GM18870 (cell line): Measurements from ENCODE around the gene PGC.

Experiments used
- ATAC-seq: cut with Tn5 transposase; IDR thresholded peaks from one replicate; pipeline ENCODE4 v1.9.1; 2021; ENCODE audit warnings: moderate library complexity; ENCODE audit not compliant: unreplicated experiment

PGC gene

GRCh38 chr6:41747256-41748101, at the start of gene PGC:
Gene PGC (minus strand): TSS chr6:41747397. CDS start chr6:41747334, 63 bp downstream.
- no peak for ATAC-seq

DNA sequence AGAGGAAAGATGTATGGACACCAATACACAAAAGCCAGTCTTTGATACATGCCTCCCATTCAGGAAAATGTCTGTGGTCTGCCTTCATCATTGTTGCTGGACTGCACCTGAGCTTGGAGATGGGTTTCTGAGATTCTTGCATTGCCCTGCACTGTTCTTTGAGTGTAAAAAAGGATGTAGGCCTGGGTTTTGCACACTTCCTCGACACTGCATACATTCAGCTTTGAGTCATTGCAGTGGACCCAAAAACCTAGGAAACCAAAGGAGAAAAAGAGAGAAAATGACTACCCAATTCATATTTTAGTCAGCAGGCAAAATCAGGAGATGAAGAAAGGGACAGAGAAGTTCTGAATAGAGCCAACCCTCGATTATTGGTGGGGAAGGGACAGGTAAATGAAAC, 49.3 kb upstream of the PGC start:
- ATAC-seq: no peak

DNA sequence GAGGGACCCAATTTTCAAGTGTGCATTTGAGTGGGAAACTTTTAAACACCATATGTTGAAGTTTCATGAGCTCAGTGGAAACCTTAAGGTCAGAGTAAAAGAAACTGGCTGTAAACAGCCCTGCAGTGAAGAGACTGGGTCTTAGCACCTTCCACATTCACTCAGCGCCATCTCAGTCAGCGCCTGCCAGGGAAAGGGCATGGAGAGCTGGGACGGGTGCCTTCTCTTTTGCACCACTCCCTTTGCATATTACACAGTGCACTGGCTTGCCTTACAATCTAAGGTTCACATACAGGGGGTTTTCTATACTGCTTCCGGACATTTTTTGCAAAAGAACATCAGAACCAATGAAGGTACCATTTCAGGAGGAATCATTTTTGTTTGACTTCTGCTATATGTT, 44.8 kb upstream of the PGC start:
- no peak for ATAC-seq

DNA sequence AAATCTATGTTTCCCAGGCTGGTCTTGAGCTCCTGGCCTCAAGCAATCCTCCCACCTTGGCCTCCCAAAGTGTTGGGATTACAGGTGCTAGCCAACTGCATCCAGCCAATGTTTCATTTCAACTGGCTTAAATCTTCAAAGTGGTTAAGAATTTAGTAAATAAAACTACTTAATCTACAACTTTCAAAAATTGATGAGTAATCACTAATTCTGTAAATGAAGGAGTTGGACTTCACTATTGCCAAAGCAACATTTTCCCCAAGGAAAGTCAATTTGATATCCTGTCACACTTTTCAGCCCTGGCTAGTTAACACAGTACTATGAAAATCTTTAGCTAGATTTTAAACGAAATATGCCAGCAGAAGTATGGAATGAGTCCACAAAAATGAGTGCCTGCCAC, 44.1 kb upstream of the PGC start:
- ATAC-seq: no peak

DNA sequence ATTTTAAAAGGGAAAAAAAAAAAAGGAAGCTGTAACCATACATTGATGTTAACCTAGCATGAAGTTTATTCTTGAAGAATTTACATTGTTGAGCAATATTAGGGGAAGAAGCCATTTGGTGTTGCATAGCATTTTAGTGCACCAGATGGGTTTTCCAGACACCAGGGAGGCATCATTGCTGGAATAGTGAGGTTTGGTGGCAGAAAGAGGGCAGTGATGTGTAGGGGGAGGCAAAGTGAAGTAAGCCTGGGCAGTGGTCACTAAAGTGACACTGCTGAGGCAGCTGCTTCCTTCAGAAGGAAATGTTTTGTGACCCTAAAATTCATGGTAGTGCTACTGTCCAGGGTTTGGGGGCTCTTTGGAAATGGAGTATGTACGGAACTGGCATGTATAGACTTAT, 42.8 kb upstream of the PGC start:
- no peak for ATAC-seq

GRCh38 chr6:41789390-41789724, 42.2 kb upstream of the PGC start:
- ATAC-seq: no peak

GRCh38 chr6:41787219-41787917, 40.2 kb upstream of the PGC start, which contains the start of gene TOMM6:
Gene TOMM6 (plus strand): TSS chr6:41787694. CDS start chr6:41787698, 4 bp downstream.
- peak; percentile 77 for ATAC-seq

GRCh38 chr6:41786451-41787218, 39.4 kb upstream of the PGC start:
- no peak for ATAC-seq

DNA sequence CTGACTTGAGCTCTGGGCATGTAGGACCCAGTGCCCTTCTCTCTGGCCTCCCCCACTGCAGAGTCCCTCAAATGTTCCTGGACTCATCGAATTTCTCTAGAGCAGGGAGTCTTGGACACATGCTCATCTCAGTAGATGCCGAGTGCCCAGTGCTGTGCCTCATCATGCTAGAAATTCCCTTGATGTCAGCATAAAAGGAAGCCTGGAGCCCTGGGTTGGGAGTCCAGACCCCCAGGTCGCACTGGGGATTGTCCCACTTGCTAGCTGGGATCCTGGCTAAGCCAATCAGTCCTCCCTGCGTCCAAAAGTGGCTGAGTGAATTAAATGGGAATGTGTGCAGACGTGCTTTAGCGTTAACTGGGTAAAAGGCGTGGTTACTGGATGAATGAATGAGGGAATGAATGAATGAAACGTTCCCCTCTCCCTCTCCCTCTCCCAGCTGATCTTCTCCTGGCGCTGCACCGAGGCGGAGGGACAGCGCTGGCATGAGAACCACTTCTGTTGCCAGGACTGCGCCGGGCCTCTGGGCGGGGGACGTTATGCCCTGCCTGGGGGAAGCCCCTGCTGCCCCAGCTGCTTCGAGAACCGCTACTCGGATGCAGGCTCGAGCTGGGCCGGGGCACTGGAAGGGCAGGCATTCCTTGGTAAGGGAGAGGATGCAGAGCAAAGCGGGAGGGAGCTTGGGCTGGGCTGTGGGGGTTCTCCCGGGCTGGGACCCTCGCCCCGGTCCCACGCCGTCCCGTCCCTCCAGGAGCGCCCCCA, 38.7 kb upstream of the PGC start:
- ATAC-seq: no peak

DNA sequence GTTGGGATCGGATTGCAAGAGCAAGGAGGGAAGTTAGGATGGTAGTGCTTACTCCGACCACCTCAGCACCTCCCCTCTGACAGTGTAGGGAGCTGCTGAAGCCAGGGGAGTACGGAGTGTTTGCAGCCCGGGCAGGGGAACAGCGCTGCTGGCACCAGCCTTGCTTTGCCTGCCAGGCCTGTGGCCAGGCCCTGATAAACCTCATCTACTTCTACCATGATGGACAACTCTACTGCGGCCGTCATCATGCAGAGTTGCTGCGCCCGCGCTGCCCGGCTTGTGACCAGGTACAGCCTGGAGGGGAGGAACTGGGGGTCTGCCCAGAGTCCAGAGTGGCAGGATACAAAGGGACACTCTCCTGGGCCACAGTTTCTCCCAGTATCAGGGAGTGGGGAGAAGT, 38.1 kb upstream of the PGC start:
- ATAC-seq: no peak

DNA sequence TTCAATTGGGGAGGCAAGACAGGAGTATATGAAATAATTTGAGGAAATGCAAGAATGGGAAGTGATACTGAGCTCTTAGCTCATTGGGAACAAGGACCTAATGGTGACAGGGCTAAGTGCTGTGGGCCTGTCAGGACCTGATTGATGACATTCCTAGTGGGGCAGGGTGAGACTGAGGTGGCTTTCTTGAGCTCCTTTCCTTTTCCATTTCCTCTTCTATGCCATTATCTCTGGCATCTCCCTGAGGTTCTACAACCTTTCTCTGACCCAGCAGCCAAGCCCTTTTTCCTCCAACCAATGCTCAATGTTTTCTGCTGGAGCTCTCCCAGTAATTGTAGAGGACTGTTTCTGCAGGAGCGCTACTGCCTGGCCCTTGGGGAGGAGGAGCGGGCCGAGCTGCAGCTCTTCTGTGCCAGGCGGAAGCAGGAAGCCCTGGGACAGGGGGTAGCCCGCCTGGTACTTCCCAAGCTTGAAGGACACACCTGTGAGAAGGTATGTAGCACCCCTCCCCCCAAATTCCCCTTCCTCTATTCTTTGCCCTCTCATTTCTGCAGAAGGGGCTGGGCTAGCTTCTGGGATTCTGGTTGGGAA, 37.5 kb upstream of the PGC start:
- no peak for ATAC-seq

DNA sequence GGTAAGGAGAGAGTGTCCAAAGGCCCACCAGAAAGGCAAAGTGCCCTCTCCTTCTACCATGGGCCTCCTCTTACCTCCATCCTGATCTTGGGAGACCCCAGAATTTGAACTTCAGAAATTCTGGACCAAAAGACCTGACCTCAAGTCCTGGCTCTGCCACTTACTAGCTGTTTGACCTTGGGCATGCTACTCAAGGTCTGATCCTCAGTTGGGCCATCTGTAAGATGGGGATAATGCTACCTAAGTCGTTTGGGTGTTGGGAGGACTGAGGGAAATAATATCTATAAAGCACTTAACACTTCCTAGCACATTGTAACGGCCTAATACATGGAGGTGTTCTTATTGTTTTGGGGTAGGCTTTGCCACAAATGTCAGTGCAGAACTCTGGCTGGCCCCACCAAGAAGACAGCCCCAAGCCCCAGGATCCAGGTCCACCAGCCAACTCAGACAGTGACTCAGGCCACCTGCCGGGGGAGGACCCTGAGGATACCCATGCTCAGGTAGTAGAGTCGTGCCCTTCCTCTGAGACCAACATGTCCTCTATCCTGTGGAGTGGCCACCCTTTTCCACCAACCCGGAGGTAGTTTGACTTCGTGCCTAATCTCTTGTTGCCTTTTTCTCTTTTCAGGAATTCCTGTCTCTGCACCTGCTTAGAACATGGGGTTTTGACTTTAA, 36.0 kb upstream of the PGC start:
- no peak for ATAC-seq

DNA sequence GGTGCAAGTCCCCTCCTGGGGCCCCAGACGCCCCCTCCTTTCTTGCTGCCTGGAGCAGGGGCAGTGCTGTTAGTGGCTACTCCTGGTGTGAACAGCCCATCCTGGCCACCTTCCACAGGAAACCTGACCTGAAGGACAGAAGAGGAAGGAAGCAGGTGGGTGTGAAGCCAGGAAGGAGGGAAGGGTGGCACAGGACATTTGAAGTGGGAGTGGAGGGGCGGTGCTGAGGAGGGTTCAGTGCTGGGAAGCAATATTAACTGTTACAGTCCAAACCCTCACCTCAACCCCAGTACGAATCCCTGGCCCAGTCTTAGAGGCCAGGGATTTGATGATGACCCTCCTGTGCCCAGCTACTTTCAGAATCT, 34.2 kb upstream of the PGC start:
- no peak for ATAC-seq

- ATAC-seq: no peak
Observed at GRCh38 chr6:41780551-41781365, 33.6 kb upstream of the PGC start, which contains the start of gene PRICKLE4. Gene PRICKLE4 (plus strand): TSS chr6:41780782. CDS start chr6:41783474, 2,692 bp downstream.

DNA sequence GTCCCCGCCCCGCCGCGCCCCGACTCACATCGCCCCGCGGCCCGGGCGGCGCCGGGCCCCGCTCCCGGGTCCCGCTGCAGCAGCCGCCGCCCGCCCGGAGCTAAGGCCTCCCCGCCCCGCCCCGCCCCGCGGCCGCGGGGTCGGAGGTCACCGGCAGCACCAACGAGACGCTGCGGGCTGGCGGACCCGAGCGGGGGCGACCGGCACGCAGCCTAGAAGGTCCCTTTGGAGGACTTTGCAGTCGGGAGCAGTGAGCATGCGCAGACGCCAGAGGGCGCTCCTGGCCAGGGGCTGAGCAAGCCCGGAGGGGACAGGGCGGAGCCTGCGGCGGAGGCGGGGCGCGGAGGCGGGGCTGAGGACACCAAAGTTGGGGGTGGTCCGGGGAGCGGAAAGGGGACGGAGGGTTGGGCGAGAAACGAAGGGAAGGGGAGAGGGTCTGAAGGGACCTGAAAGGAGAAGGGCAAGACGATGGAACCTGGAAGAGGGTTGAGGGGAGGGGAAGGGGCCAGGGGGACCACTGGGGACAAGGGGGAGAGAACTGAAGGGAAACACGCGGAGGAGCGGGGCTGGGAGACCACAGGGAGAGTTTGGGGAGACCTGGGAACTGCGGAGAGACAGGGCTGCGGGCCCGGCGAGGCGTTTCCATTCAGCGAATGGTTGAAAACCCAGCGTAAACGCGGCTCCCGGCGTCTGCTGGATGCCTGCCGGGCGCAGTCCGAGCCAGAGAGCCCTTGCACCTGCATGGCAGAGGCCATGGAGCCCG, 32.8 kb upstream of the PGC start, which contains the start of gene FRS3:
FRS3 (minus strand) TSS at position 113 of the 763 bp plus-strand sequence. CDS start 2,913 bp downstream, outside the sequence.
- ATAC-seq: peak; percentile 90

DNA sequence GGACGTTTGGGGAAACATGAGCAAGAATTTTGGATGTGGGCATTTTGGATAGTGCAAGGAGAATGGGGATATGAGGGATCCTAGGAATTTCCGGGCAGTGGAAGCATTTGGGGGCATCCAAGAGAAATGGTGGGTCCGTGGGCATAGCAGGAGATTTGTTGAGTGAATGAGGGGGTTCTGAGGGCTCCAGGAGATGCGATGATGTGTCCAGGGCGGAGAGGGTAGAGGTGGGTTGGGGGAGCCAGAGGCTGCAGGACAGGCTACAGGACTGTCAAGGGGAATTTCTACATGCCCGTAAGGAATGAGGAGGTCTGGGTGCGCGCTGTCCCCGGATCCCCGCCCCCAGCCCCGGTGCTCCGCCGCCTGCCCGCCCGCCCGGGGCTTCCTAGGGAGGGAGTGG, 32.1 kb upstream of the PGC start:
- no peak for ATAC-seq

DNA sequence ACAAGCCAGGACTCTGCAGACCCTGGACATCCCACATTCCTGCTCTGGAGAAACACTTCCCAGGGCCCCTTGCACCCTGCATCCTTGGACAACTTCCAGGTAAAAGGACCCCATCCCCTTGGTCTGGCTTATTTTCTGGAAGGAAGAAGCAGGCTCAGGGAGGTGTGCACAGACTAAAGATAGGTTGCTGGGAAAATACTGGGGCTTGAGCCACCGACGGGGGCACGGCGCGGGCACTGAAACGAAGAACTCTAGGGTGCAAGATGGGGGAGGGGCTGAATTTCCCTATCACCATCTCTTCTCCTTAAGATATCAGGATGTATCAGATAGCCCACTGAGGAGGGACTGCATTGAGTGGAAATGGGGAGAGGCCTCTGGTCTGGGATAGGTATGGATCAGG, 31.7 kb upstream of the PGC start:
- no peak for ATAC-seq
